BE2C (cell line): ENCODE results near the gene THAP9.

Source experiments
- DNase-seq: peaks from one replicate; pipeline ENCODE4 v3.0.0-alpha.2; 2020
- H3K27me3 ChIP-seq: fragments of 250-450 bp; sonication (Bioruptor Pico); 2 replicates; pipeline ENCODE4 v1.5.1; 2020; ENCODE audit warnings: mild to moderate bottlenecking
- H3K36me3 ChIP-seq: fragments of 250-450 bp; sonication (Bioruptor Pico); 2 replicates; pipeline ENCODE4 v1.5.1; 2020; ENCODE audit warnings: mild to moderate bottlenecking
- H3K4me1 ChIP-seq: fragments of 250-450 bp; sonication (Bioruptor Pico); 2 replicates; pipeline ENCODE4 v1.5.1; 2020
- H3K4me3 ChIP-seq: 2 replicates; pipeline ENCODE4 v1.5.1; 2011; ENCODE audit warnings: low read depth, low read length
- H3K9me3 ChIP-seq: fragments of 250-450 bp; sonication (Bioruptor Pico); 2 replicates; pipeline ENCODE4 v1.5.1; 2020
- TF ChIP-seq, protein P1 (sequence below): IDR thresholded peaks from 2 replicates; pipeline ENCODE4 v1.5.1; 2012; ENCODE audit warnings: mild to moderate bottlenecking, low read depth, low read length

Gene THAP9

DNA sequence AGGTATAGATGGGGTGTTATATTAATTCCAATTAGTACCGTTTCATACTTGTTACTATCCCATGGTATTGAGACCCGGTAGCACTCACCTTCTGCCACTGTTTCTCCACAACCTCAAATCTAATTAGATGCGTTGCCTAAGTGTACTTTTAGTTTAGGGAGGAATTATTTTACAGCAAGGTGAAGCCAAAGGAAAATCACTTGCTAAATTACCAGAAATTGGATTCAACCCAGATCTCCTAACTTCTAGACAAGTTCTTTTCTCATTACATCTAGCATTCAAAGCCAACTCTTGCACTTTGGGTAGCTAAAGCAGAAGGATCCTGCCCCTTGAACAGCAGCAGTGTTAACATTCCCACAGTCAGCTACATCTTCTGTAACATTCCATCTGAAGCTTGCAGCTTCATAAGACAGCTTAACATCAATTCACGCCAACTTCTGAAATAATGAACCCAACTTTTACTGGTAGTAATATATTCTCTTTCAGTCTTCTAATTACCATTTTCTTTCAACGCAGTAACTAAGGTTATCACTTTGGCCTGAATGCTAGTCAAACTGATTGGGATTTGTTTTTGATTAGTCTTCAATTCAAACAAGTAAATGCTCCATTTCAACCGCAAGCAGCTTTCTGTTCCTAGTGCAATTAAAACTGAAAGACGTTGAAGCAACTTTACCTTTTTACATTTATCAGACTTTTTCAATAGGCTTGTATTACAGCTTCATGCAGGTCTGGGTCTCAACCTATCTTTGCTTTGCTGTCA is 8.6 kb upstream of the THAP9 start:
- TF ChIP-seq, protein P1, sequence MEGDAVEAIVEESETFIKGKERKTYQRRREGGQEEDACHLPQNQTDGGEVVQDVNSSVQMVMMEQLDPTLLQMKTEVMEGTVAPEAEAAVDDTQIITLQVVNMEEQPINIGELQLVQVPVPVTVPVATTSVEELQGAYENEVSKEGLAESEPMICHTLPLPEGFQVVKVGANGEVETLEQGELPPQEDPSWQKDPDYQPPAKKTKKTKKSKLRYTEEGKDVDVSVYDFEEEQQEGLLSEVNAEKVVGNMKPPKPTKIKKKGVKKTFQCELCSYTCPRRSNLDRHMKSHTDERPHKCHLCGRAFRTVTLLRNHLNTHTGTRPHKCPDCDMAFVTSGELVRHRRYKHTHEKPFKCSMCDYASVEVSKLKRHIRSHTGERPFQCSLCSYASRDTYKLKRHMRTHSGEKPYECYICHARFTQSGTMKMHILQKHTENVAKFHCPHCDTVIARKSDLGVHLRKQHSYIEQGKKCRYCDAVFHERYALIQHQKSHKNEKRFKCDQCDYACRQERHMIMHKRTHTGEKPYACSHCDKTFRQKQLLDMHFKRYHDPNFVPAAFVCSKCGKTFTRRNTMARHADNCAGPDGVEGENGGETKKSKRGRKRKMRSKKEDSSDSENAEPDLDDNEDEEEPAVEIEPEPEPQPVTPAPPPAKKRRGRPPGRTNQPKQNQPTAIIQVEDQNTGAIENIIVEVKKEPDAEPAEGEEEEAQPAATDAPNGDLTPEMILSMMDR, result no peak
- Histone ChIP-seq H3K36me3 (peaks cover 39% of the 10 kb centered on the region), H3K27me3 (no peaks in the 10 kb centered on the region), H3K4me1 (peaks cover 3% of the 10 kb centered on the region; the same call in 1 of the 2 replicates), H3K9me3 (no peaks in the 10 kb centered on the region), H3K4me3 (peak overlapping the region; percentile 85)
- no peak for DNase-seq

DNA sequence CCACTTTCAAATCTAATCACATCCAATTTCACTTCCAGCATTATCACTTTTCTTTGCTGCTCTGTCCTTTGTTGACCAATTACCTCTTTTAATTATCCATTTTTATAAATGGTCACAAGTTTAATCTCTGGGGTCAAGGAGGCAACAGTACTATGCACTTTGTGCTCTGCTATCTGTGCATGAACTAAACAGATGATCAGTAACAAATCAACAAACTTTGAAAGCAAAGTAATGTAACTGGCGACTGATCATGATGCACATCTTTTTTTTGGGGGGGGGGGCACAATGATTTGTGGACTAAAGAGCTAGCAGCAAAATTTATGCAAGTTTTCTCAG is 8.1 kb upstream of the THAP9 start:
- H3K36me3 ChIP-seq, result peaks cover 44% of the 10 kb centered on the region
- no peak for DNase-seq
- H3K4me1 ChIP-seq, result peaks cover 3% of the 10 kb centered on the region; the same call in 1 of the 2 replicates
- no peaks in the 10 kb centered on the region for H3K27me3 ChIP-seq
- TF ChIP-seq, protein P1, result no peak
- H3K9me3 ChIP-seq, result no peaks in the 10 kb centered on the region
- no peak overlapping the region for H3K4me3 ChIP-seq

DNA sequence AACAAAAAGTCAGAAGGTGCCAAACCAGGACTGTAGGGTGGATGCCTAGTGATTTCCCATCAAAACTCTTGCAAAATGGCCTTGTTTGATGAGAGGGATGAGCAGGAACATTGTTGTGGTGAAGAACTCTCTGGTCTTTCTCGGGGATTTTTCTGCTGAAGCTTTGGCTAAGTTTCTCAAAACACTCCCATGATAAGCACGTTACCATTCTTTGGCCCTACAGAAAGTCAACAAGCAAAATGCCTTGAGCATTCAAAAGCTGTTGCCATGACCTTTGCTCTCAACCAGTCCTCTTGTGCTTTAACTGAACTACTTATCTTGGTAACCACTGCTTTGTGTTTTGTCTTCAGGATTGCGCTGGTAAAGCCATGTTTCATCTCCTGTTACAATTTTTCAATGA is 6.6 kb upstream of the THAP9 start:
- peaks cover 50% of the 10 kb centered on the region for H3K36me3 ChIP-seq

DNA sequence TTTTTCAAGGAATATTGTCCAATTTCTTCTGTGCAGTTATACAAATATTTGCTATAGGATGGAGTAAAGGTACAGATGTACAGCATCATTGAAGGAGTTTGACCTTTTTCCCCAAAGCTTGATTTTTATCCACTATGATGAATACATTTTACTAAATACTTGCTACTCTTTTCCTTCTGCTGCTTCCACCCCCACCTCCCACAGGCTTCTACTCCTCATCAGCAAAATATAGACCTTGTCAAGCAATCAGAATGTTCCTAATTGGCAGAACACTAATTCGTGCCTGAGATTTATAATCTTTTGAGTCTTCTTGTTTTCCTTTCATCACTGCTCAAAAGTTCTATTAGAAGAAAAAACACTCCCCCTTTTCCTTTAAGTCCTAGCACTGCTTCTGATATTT is 3.8 kb upstream of the THAP9 start:
- Histone ChIP-seq H3K4me3 (no peak overlapping the region), H3K4me1 (peaks cover 2% of the 10 kb centered on the region; the same call in 1 of the 2 replicates), H3K36me3 (peaks cover 50% of the 10 kb centered on the region), H3K9me3 (no peaks in the 10 kb centered on the region), H3K27me3 (no peaks in the 10 kb centered on the region)
- DNase-seq, result no peak
- TF ChIP-seq, protein P1, result no peak

More for the DNA sequence above, 6.6 kb upstream of the THAP9 start:
- TF ChIP-seq, protein P1, result no peak
- H3K9me3 ChIP-seq, result no peaks in the 10 kb centered on the region
- H3K4me3 ChIP-seq, result no peak overlapping the region
- H3K27me3 ChIP-seq, result no peaks in the 10 kb centered on the region
- peaks cover 3% of the 10 kb centered on the region; the same call in 1 of the 2 replicates for H3K4me1 ChIP-seq
- no peak for DNase-seq

GRCh38 chr4:82898322-82899243 is 2.0 kb upstream of the THAP9 start:
- no peaks in the 10 kb centered on the region for H3K27me3 ChIP-seq
- TF ChIP-seq, protein P1, result peak; percentile 56
- no peaks in the 10 kb centered on the region for H3K4me1 ChIP-seq
- H3K9me3 ChIP-seq, result no peaks in the 10 kb centered on the region
- peak overlapping the region; percentile 74 for H3K4me3 ChIP-seq
- H3K36me3 ChIP-seq, result peaks cover 41% of the 10 kb centered on the region
- peak; percentile 24 for DNase-seq
